Esophagus squamous epithelium (tissue), 5 donors: Measurements from ENCODE around the gene UBE2S. TPM values are rescaled to one million over a fixed set of nuclear protein-coding genes. Genes with fewer than 3 reads are reported as not detected.
"Not testable (repeated sequence)": the region's sequence is repeated elsewhere in the genome, so short reads cannot be mapped to it uniquely, and the experiment has no call there.

Source experiments
- DNase-seq: peaks from one replicate; lab custom pipeline; 2025; lab: John Stamatoyannopoulos, UW
- H3K27ac ChIP-seq, 4 donors: fragments of 200-600 bp; sonication (generic); one replicate each; pipeline ENCODE4 v1.5.1; 2016 to 2019; ENCODE audit warnings: mild to moderate bottlenecking in 1 of 4
- H3K27me3 ChIP-seq, 4 donors: fragments of 200-600 bp; sonication (generic); 1 replicate in 3 of 4; 2 replicates in 1 of 4; pipeline versions ENCODE4 v1.5.1 to v1.6.0; 2017 to 2021; ENCODE audit warnings: antibody characterized with exemption in 1 of 4
- H3K36me3 ChIP-seq, 3 donors: fragments of 200-600 bp; sonication (generic); one replicate each; pipeline ENCODE4 v1.5.1; 2016 to 2019
- H3K4me1 ChIP-seq, 3 donors: fragments of 200-600 bp; sonication (generic); one replicate each; pipeline ENCODE4 v1.5.1; 2017 to 2019
- H3K4me3 ChIP-seq, 4 donors: fragments of 200-600 bp; sonication (generic); 1 replicate in 3 of 4; 2 replicates in 1 of 4; pipeline ENCODE4 v1.5.1; 2016 to 2019; ENCODE audit warnings: mild to moderate bottlenecking in 2 of 4, moderate library complexity in 1 of 4
- H3K9me3 ChIP-seq, 3 donors: fragments of 200-600 bp; sonication (generic); one replicate each; pipeline ENCODE4 v1.5.1; 2016 to 2019
- CTCF ChIP-seq, 6 experiments: fragments of 450-650 bp in 4 of 6; fragments of 200-600 bp in 2 of 6; sonication (generic) in 2 of 6; IDR thresholded peaks; one replicate each; pipeline ENCODE4 v1.5.1; 2016 to 2019; ENCODE audit warnings: antibody characterized with exemption in 6 of 6, mild to moderate bottlenecking in 4 of 6, moderate library complexity in 4 of 6
- POLR2A ChIP-seq, 4 donors: fragments of 450-650 bp; IDR thresholded peaks; one replicate each; pipeline ENCODE4 v1.6.1; 2017; ENCODE audit warnings: antibody characterized with exemption in 4 of 4, mild to moderate bottlenecking in 4 of 4, moderate library complexity in 3 of 4
- WGBS, 2 donors: methylation state at CpG; one replicate each; pipeline ENCODE4 v1.1.5; 2018; 5-methylcytosine and 5-hydroxymethylcytosine counted together
- intact Hi-C: fragments of 100-400 bp; cut with DNase I; formaldehyde crosslinking; loops from one replicate; pipeline ENCODE4 v1.15.0; 2022
- total RNA-seq, 4 donors: library from RNA; depleted of rRNA; stranded (reverse); fragments of >200 nt; gene quantifications; one replicate each; pipeline ENCODE4 v1.1.0, GENCODE V29; 2016
- donor health status: DM: yes; HTN: yes; CAD: no.

UBE2S gene
- total RNA-seq, 4 donors from 2014 or later = 15.6 to 41.4 (median 31.2) TPM

DNA sequence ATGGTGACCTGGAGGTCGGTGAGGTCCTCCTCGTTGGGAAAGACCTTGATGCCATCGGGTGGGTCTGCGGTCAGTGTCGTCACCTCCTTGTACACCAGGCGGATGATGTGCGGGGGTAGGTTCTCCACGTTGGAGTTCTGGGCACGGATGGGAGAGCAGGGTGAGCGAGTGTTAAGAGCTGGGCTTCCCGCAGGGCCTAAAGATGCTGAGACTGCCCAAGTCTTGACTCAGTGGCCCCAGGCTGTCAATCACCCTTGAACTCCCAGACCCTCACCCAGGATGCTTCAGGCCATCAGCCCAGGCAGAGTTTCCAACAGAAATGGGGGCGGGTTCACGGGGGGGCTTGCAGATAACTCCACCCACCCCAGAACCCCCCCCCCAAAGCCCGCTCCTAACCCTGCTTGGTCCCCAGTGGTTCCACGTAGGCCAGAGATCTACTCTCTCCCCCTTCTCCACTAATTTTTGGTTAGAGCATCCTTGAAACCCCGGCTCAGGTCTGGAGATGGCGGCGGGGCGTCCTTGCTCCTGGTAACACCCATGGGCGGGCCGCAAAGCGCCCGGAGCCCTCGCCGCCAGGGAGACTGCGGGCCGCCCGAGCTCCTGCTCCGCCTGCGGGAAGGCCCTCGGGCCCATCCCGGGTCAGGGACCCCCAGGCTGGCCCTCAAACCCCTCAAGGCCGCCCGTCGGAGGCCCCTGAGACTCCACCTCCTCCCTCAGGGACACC, 600 bp downstream of the UBE2S start:
- Histone ChIP-seq H3K27me3 (no peaks in the 10 kb centered on the region), H3K36me3 (peaks cover 17 to 42% (median 20%) of the 10 kb centered on the region in 3 donors), H3K4me3 (peak overlapping the region; percentile 85 to 100 (median 96)), H3K27ac (peak overlapping the region; percentile 97 to 99 (median 99)), H3K4me1 (peaks cover 25 to 60% (median 30%) of the 10 kb centered on the region in 3 donors), H3K9me3 (no peaks in the 10 kb centered on the region)
- DNase-seq = no peak
- intact Hi-C loops = no loop called here
- 13 to 32% methylated on average over 4 to 19 of the region's 35 CpGs for WGBS, 2 donors
- no peak for TF ChIP-seq POLR2A (IDR thresholded peaks at IDR 0.05)
- no peak for TF ChIP-seq CTCF (IDR thresholded peaks at IDR 0.05)

GRCh38 chr19:55406091-55406825, 1.3 kb downstream of the UBE2S start:
- 65 to 70% methylated on average over 14 of the region's 14 CpGs for WGBS, 2 donors
- Histone ChIP-seq H3K4me1 (peaks cover 30 to 67% (median 31%) of the 10 kb centered on the region in 3 donors), H3K27me3 (no peaks in the 10 kb centered on the region), H3K9me3 (no peaks in the 10 kb centered on the region), H3K27ac (peak overlapping the region in 2 of 4 donors; percentile 97 to 99), H3K4me3 (peak overlapping the region; percentile 85 to 100 (median 96)), H3K36me3 (peaks cover 24 to 49% (median 26%) of the 10 kb centered on the region in 3 donors)
- no peak for TF ChIP-seq POLR2A (IDR thresholded peaks at IDR 0.05)
- no peak for TF ChIP-seq CTCF (IDR thresholded peaks at IDR 0.05)
- DNase-seq = no peak
- intact Hi-C loops = no loop called here

DNA sequence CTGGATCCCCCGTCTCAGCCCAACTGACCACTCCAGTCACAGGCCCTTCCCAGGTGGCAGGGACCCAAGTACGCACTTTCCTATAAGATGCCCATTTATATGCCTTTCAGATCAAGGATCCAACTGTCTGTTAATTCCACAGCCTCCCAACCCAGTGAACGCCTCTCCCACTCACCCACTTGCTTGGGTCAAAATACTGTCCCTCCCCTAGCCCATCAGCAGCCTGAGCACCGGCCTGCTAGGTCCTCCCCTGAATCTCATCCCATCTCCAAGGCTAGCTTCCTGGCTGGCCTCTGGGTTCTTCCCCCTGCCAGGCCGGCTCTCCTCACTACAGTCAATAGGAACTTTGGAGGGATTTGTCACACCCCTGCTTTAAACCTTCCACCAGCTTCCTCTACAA, 1.9 kb downstream of the UBE2S start:
- TF ChIP-seq CTCF (IDR thresholded peaks at IDR 0.05) (no peak), POLR2A (IDR thresholded peaks at IDR 0.05) (no peak)
- WGBS, 2 donors = 77 to 93% methylated on average over 5 of the region's 5 CpGs
- Histone ChIP-seq H3K27ac (no peak overlapping the region), H3K36me3 (peaks cover 24 to 55% (median 26%) of the 10 kb centered on the region in 3 donors), H3K9me3 (no peaks in the 10 kb centered on the region), H3K4me3 (no peak overlapping the region), H3K4me1 (peaks cover 31 to 73% (median 34%) of the 10 kb centered on the region in 3 donors), H3K27me3 (no peaks in the 10 kb centered on the region)
- no peak for DNase-seq
- intact Hi-C loops = no loop called here

- no peak for TF ChIP-seq CTCF (IDR thresholded peaks at IDR 0.05)
- TF ChIP-seq POLR2A (IDR thresholded peaks at IDR 0.05) = no peak
- Histone ChIP-seq H3K36me3 (peaks cover 24 to 63% (median 26%) of the 10 kb centered on the region in 3 donors), H3K9me3 (no peaks in the 10 kb centered on the region), H3K27ac (no peak overlapping the region), H3K4me3 (no peak overlapping the region), H3K4me1 (peaks cover 31 to 93% (median 43%) of the 10 kb centered on the region in 3 donors), H3K27me3 (no peaks in the 10 kb centered on the region)
- intact Hi-C loops = no loop called here
- no peak for DNase-seq
- 57 to 83% methylated on average over 1 to 2 of the region's 2 CpGs for WGBS, 2 donors
Measured at GRCh38 chr19:55402509-55402908, 5.1 kb downstream of the UBE2S start.

- H3K9me3 ChIP-seq, H3K4me3 ChIP-seq, DNase-seq, H3K27me3 ChIP-seq, intact Hi-C loops: not testable (repeated sequence)
- peaks cover 24 to 63% (median 26%) of the 10 kb centered on the region in 3 donors for H3K36me3 ChIP-seq
- H3K4me1 ChIP-seq = peaks cover 23 to 82% (median 38%) of the 10 kb centered on the region in 3 donors
- no CpG with 5 or more reads among the region's 28 CpGs for WGBS, 2 donors
- peak overlapping the region in 1 of 4 donors; percentile 81 for H3K27ac ChIP-seq
Measured at GRCh38 chr19:55401390-55401789, 6.2 kb downstream of the UBE2S start.
